Endothelial cell of umbilical vein (primary cell): Measurements from ENCODE around the gene DAZL. TPM values are rescaled to one million over a fixed set of nuclear protein-coding genes. Genes with fewer than 3 reads are reported as not detected.
A peak's percentile ranks its signal among the peaks of the same experiment; 100 is the strongest.
"Not testable (repeated sequence)": the region's sequence is repeated elsewhere in the genome, so short reads cannot be mapped to it uniquely, and the experiment has no call there.

Experiments used
- BruUV-seq: library from RNA; stranded (reverse); fragments of 400-500 nt; replicated peaks from 2 replicates; lab custom pipeline; 2021; lab: Mats Ljungman, UMichigan
- CTCF ChIA-PET: fragments of 300-600, 350-600 bp; sonication (Branson Sonifier 250); formaldehyde crosslinking; loops from one replicate; lab custom pipeline; 2021; ENCODE audit warnings: antibody characterized with exemption, inconsistent platforms; lab: Charles Lee
- POLR2A ChIA-PET: fragments of 300-600, 350-600 bp; sonication (Branson Sonifier 250); formaldehyde crosslinking; loops from one replicate; lab custom pipeline; 2021; ENCODE audit warnings: antibody characterized with exemption, inconsistent platforms; lab: Charles Lee
- DNase-seq: peaks from one replicate; pipeline ENCODE4 v3.0.0-alpha.2; 2011; ENCODE audit warnings: low read depth, low spot score
- FAIRE-seq: peaks from 2 replicates; lab custom pipeline; 2011; peaks lifted over from hg19 to GRCh38; lab: Jason Lieb, UNC
- H2AFZ ChIP-seq: 2 replicates; pipeline ENCODE4 v1.6.0; 2012; ENCODE audit warnings: low read depth, low read length, control low read depth, inconsistent platforms
- H3K27ac ChIP-seq: 2 replicates; pipeline ENCODE4 v1.5.1; 2011; ENCODE audit warnings: low read depth, mild to moderate bottlenecking, control low read depth, low read length, moderate library complexity; ENCODE audit not compliant: insufficient read depth
- H3K27me3 ChIP-seq, 2 experiments: 2 replicates each; pipeline versions ENCODE4 v1.6.0 to v1.6.1; 2011; ENCODE audit warnings: low read length in 2 of 2, mixed read lengths in 1 of 2; ENCODE audit not compliant: control insufficient read depth in 2 of 2, insufficient read depth in 2 of 2
- H3K36me3 ChIP-seq, 2 experiments: 2 replicates in 1 of 2; 3 replicates in 1 of 2; pipeline ENCODE4 v1.5.1; 2011; ENCODE audit warnings: low read length in 2 of 2, mild to moderate bottlenecking in 1 of 2, moderate library complexity in 1 of 2; ENCODE audit not compliant: control insufficient read depth in 2 of 2, insufficient read depth in 2 of 2; ENCODE audit errors: extremely low read depth in 1 of 2
- H3K4me1 ChIP-seq: 3 replicates; pipeline ENCODE4 v1.5.1; 2011; ENCODE audit warnings: mild to moderate bottlenecking, low read length; ENCODE audit not compliant: control insufficient read depth, insufficient read depth; ENCODE audit errors: extremely low read depth
- H3K4me2 ChIP-seq: 2 replicates; pipeline ENCODE4 v1.6.1; 2011; ENCODE audit warnings: low read length, control low read depth, mixed read lengths; ENCODE audit not compliant: insufficient read depth
- H3K4me3 ChIP-seq, 3 experiments: fragments of 200-600 bp in 1 of 3; sonication (generic), shearing (Covaris generic) in 1 of 3; replicated peaks in 1 of 3; 2 replicates each; pipeline ENCODE4 v1.5.1; 2011 to 2016; ENCODE audit warnings: control low read depth in 3 of 3, low read length in 3 of 3, mild to moderate bottlenecking in 2 of 3, inconsistent platforms in 1 of 3, low read depth in 1 of 3, moderate library complexity in 1 of 3; ENCODE audit not compliant: insufficient read depth in 1 of 3
- H3K79me2 ChIP-seq: 2 replicates; pipeline ENCODE4 v1.6.0; 2012; ENCODE audit warnings: low read length, inconsistent platforms; ENCODE audit not compliant: control insufficient read depth, insufficient read depth
- H3K9ac ChIP-seq: replicated peaks from 2 replicates; pipeline ENCODE3; 2011; ENCODE audit warnings: low read length, control low read depth; ENCODE audit not compliant: insufficient read depth; ENCODE audit errors: extremely low read depth
- H3K9me1 ChIP-seq: replicated peaks from 3 replicates; pipeline ENCODE4 v1.6.0; 2011; ENCODE audit warnings: mild to moderate bottlenecking, low read length; ENCODE audit not compliant: control insufficient read depth, insufficient read depth; ENCODE audit errors: extremely low read depth
- H3K9me3 ChIP-seq: replicated peaks from 2 replicates; pipeline ENCODE4 v1.5.1; 2012; ENCODE audit warnings: low read length, inconsistent platforms; ENCODE audit not compliant: control insufficient read depth, insufficient read depth
- H4K20me1 ChIP-seq: replicated peaks from 2 replicates; pipeline ENCODE3; 2011; ENCODE audit warnings: mild to moderate bottlenecking, low read length; ENCODE audit not compliant: control insufficient read depth, insufficient read depth; ENCODE audit errors: extremely low read depth
- FOS ChIP-seq: IDR thresholded peaks from 2 replicates; pipeline ENCODE4 v1.6.1; 2011; ENCODE audit warnings: mild to moderate bottlenecking, low read length, moderate library complexity, borderline replicate concordance; ENCODE audit not compliant: insufficient read depth
- POLR2AphosphoS5 ChIP-seq: IDR thresholded peaks from 2 replicates; pipeline ENCODE4 v1.6.1; 2012; ENCODE audit warnings: low read depth, mild to moderate bottlenecking, control low read depth, low read length, moderate library complexity; ENCODE audit not compliant: insufficient read depth
- dilution Hi-C: fragments of 300-500 bp; cut with MboI; formaldehyde crosslinking; loops from one replicate; pipeline ENCODE4 v1.15.0; 2019; ENCODE audit warnings: low sequenced_read_pairs; ENCODE audit not compliant: extremely low pct_ligation_motif_present
- intact Hi-C: fragments of 100-400 bp; cut with micrococcal nuclease; formaldehyde crosslinking; loops from one replicate; pipeline ENCODE4 v1.10.0; 2022
- polyA plus RNA-seq, 4 experiments: library from polyadenylated mRNA; depleted of rRNA in 3 of 4; stranded (reverse) in 3 of 4; unstranded in 1 of 4; fragments of >200 nt; gene quantifications; 2 replicates each; pipeline versions ENCODE4 v1.2.1 to v1.2.3, GENCODE V29; 2011 to 2012; ENCODE audit warnings: missing spikeins in 1 of 4
- total RNA-seq: library from RNA; stranded (reverse); gene quantifications from 2 replicates; pipeline ENCODE4 v1.2.3, GENCODE V29; 2021
- TF ChIP-seq, protein P1 (sequence below), 2 donors: IDR thresholded peaks; 1 replicate in 1 of 2; 2 replicates in 1 of 2; pipeline ENCODE4 v1.5.1; 2011; ENCODE audit warnings: low read length in 2 of 2, mild to moderate bottlenecking in 2 of 2, moderate library complexity in 2 of 2, control low read depth in 1 of 2, inconsistent platforms in 1 of 2, low read depth in 1 of 2; ENCODE audit not compliant: insufficient read depth in 1 of 2; ENCODE audit errors: extremely low read depth in 1 of 2

DAZL gene
- total and polyA plus RNA-seq, 2 donors (not counting 3 experiments of a cell fraction or from before 2014, with no cell fraction given) = not detected

DNA sequence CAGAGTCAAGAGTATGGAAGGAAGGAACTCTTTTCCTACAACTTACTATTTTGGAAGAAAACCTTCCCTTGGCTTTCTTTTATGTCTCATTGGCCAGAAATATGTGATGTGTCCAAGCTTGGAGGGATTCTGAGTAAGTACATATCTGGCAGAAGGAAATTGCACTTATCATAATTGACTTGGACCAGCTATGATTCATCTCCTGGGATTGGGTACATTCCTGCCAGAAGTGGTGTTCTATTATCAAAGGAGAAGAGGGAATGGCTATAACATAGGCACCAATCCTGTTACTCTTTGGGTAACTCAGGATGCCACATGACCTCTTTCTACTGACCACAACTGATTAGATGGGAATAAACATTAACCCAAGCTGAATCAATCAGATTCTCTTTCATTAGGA, 13.5 kb upstream of the DAZL start:
- H4K20me1 ChIP-seq = no peaks in the 10 kb centered on the region
- no peak overlapping the region for H3K27ac ChIP-seq
- H3K9ac ChIP-seq = no peak overlapping the region
- H3K4me2 ChIP-seq = no peak overlapping the region
- no peaks in the 10 kb centered on the region for H3K9me1 ChIP-seq
- no peaks in the 10 kb centered on the region for H3K9me3 ChIP-seq
- no peak overlapping the region for H3K4me3 ChIP-seq
- H2AFZ ChIP-seq = no peak overlapping the region
- no TSS peak for BruUV-seq
- peaks cover 0 to 4% of the 10 kb centered on the region in 2 experiments for H3K27me3 ChIP-seq
- FAIRE-seq (no peak), DNase-seq (no peak)
- no peaks in the 10 kb centered on the region for H3K4me1 ChIP-seq
- ChIA-PET POLR2A (no interaction called here), CTCF (no interaction called here)
- intact Hi-C loops = no loop called here
- no peaks in the 10 kb centered on the region for H3K79me2 ChIP-seq
- TF ChIP-seq POLR2AphosphoS5 (no peak), FOS (peak; percentile 59)
- TF ChIP-seq, protein P1, sequence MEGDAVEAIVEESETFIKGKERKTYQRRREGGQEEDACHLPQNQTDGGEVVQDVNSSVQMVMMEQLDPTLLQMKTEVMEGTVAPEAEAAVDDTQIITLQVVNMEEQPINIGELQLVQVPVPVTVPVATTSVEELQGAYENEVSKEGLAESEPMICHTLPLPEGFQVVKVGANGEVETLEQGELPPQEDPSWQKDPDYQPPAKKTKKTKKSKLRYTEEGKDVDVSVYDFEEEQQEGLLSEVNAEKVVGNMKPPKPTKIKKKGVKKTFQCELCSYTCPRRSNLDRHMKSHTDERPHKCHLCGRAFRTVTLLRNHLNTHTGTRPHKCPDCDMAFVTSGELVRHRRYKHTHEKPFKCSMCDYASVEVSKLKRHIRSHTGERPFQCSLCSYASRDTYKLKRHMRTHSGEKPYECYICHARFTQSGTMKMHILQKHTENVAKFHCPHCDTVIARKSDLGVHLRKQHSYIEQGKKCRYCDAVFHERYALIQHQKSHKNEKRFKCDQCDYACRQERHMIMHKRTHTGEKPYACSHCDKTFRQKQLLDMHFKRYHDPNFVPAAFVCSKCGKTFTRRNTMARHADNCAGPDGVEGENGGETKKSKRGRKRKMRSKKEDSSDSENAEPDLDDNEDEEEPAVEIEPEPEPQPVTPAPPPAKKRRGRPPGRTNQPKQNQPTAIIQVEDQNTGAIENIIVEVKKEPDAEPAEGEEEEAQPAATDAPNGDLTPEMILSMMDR (IDR thresholded peaks at IDR 0.05; ENCODE audit: extremely low read depth in 1 of 2, insufficient read depth in 1 of 2, low read depth in 1 of 2, low read length in 2 of 2) = no peak
- no peaks in the 10 kb centered on the region for H3K36me3 ChIP-seq
- dilution Hi-C loops = no loop called here

DNA sequence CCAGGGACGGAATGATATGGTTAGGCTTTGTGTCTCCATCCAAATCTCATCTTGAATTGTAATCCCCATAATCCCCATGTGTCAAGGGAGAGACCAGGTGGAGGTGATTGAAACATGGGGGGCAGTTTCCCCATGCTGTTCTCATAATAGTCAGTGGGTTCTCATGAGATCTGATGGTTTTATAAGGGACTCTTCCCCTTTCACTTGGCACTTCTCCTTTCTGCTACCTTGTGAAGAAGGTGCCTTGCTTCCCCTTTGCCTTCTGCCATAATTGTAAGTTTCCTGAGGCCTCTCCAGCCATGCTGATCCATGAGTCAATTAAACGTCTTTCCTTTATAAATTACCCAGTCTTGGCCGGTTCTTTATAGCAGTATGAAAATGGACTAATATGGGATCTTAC, 11.9 kb upstream of the DAZL start:
- H4K20me1 ChIP-seq, H3K9me3 ChIP-seq, H3K9me1 ChIP-seq, H2AFZ ChIP-seq, H3K36me3 ChIP-seq, DNase-seq, H3K4me3 ChIP-seq, H3K79me2 ChIP-seq, H3K27ac ChIP-seq, FAIRE-seq, H3K9ac ChIP-seq, H3K4me1 ChIP-seq, dilution Hi-C loops, CTCF ChIA-PET, intact Hi-C loops, BruUV-seq, H3K4me2 ChIP-seq, H3K27me3 ChIP-seq, POLR2A ChIA-PET: not testable (repeated sequence)
